ENCODE results near the gene NPAS4.

GRCh38 chr11:66414120-66414934 lies 6.5 kb upstream of the NPAS4 start:
- no peak for TF ChIP-seq POLR2A (IDR thresholded peaks at IDR 0.05)
- TF ChIP-seq CTCF (IDR thresholded peaks at IDR 0.05): no peak
